H1 (cell line): ENCODE measurements around the gene CTSC. TPM values are rescaled to one million over a fixed set of nuclear protein-coding genes. Genes with fewer than 3 reads are reported as not detected.

Experiments
- CTCF ChIA-PET: fragments of 300-600 bp; sonication (Branson Sonifier 250); formaldehyde crosslinking; loops from one replicate; lab custom pipeline; 2021; ENCODE audit not compliant: partially characterized antibody; lab: Charles Lee
- POLR2A ChIA-PET: fragments of 300-600 bp; sonication (Branson Sonifier 250); formaldehyde crosslinking; loops from one replicate; lab custom pipeline; 2021; ENCODE audit warnings: inconsistent platforms; ENCODE audit not compliant: partially characterized antibody; lab: Charles Lee
- DNase-seq, 2 experiments: peaks; one replicate each; pipeline versions ENCODE4 v3.0.0 to v3.0.0-alpha.2; 2010 to 2022; ENCODE audit warnings: low spot score in 2 of 2, low read depth in 1 of 2, mixed read lengths in 1 of 2
- FAIRE-seq: peaks from 2 replicates; lab custom pipeline; 2011; peaks lifted over from hg19 to GRCh38; lab: Jason Lieb, UNC
- H2AFZ ChIP-seq: 2 replicates; pipeline ENCODE4 v1.8.1; 2012; ENCODE audit warnings: low read length, inconsistent platforms
- H2AK5ac ChIP-seq: 2 replicates; pipeline ENCODE4 v1.6.1; 2013; ENCODE audit warnings: low read depth, low read length
- H2BK120ac ChIP-seq: replicated peaks from 2 replicates; pipeline ENCODE3; 2013; ENCODE audit warnings: low read depth, low read length, inconsistent platforms
- H2BK12ac ChIP-seq: 2 replicates; pipeline ENCODE4 v1.6.1; 2013; ENCODE audit warnings: low read depth, low read length
- H2BK15ac ChIP-seq: 2 replicates; pipeline ENCODE4 v1.6.1; 2013; ENCODE audit warnings: low read length
- H2BK20ac ChIP-seq: 2 replicates; pipeline ENCODE4 v1.6.1; 2013; ENCODE audit warnings: low read length
- H2BK5ac ChIP-seq: 2 replicates; pipeline ENCODE4 v1.6.1; 2013; ENCODE audit warnings: low read depth, low read length
- H3K14ac ChIP-seq: 2 replicates; pipeline ENCODE4 v1.6.1; 2013; ENCODE audit warnings: inconsistent platforms; ENCODE audit not compliant: insufficient read length
- H3K18ac ChIP-seq: 2 replicates; pipeline ENCODE4 v1.6.1; 2013; ENCODE audit warnings: low read length; ENCODE audit errors: extremely low read depth
- H3K23ac ChIP-seq: 2 replicates; pipeline ENCODE4 v1.6.1; 2013; ENCODE audit warnings: inconsistent platforms; ENCODE audit not compliant: insufficient read length
- H3K23me2 ChIP-seq: 2 replicates; pipeline ENCODE4 v1.6.1; 2013; ENCODE audit warnings: low read depth, low read length
- H3K27ac ChIP-seq: 2 replicates; pipeline ENCODE4 v1.6.1; 2011; ENCODE audit warnings: low read depth, low read length, inconsistent platforms
- H3K27me3 ChIP-seq, 4 experiments: replicated peaks in 1 of 4; 1 replicate in 1 of 4; 2 replicates in 3 of 4; pipeline versions ENCODE4 v1.6.1 to v1.8.1; 2011 to 2013; ENCODE audit warnings: low read length in 3 of 4, mild to moderate bottlenecking in 3 of 4, inconsistent platforms in 2 of 4, mixed read lengths in 2 of 4, moderate library complexity in 1 of 4; ENCODE audit not compliant: control insufficient read depth in 3 of 4, insufficient read depth in 3 of 4; ENCODE audit errors: extremely low read depth in 1 of 4
- H3K36me3 ChIP-seq, 4 experiments: 2 replicates each; pipeline versions ENCODE4 v1.6.1 to v1.8.1; 2011 to 2013; ENCODE audit warnings: mild to moderate bottlenecking in 4 of 4, low read length in 3 of 4, moderate library complexity in 2 of 4, control low read depth in 1 of 4, inconsistent platforms in 1 of 4; ENCODE audit not compliant: insufficient read depth in 4 of 4, control insufficient read depth in 2 of 4
- H3K4ac ChIP-seq: replicated peaks from 2 replicates; pipeline ENCODE3; 2013; ENCODE audit warnings: low read length, low read depth, mixed read lengths, inconsistent platforms; ENCODE audit not compliant: insufficient read length
- H3K4me1 ChIP-seq, 4 experiments: replicated peaks in 1 of 4; 1 replicate in 1 of 4; 2 replicates in 3 of 4; pipeline versions ENCODE4 v1.6.1 to v1.8.1; 2011 to 2013; ENCODE audit warnings: low read length in 3 of 4, inconsistent platforms in 2 of 4, mixed read lengths in 1 of 4; ENCODE audit not compliant: insufficient read depth in 4 of 4, control insufficient read depth in 3 of 4
- H3K4me2 ChIP-seq, 2 experiments: 2 replicates each; pipeline versions ENCODE4 v1.6.1 to v1.8.1; 2011 to 2013; ENCODE audit warnings: low read depth in 2 of 2, low read length in 2 of 2, control low read depth in 1 of 2, inconsistent platforms in 1 of 2, mild to moderate bottlenecking in 1 of 2; ENCODE audit not compliant: insufficient read depth in 1 of 2
- H3K4me3 ChIP-seq, 4 experiments: fragments of 200-600, 300-600 bp in 1 of 4; sonication (generic), shearing (Covaris generic), sonication (Bioruptor Twin) in 1 of 4; 2 replicates each; pipeline versions ENCODE4 v1.5.1 to v1.8.1; 2011 to 2016; ENCODE audit warnings: low read length in 4 of 4, low read depth in 3 of 4, control low read depth in 2 of 4, inconsistent platforms in 2 of 4, mild to moderate bottlenecking in 2 of 4, mixed read lengths in 1 of 4, moderate library complexity in 1 of 4; ENCODE audit not compliant: insufficient read depth in 2 of 4; ENCODE audit errors: extremely low read depth in 1 of 4
- H3K56ac ChIP-seq: replicated peaks from 2 replicates; pipeline ENCODE3; 2013; ENCODE audit warnings: low read depth, mild to moderate bottlenecking, mixed read lengths, low read length, inconsistent platforms; ENCODE audit not compliant: insufficient read length
- H3K79me1 ChIP-seq: 2 replicates; pipeline ENCODE4 v1.6.1; 2013; ENCODE audit warnings: low read depth, low read length, control low read depth
- H3K79me2 ChIP-seq, 2 experiments: 2 replicates each; pipeline versions ENCODE4 v1.6.1 to v1.8.1; 2012 to 2013; ENCODE audit warnings: low read length in 2 of 2, mild to moderate bottlenecking in 2 of 2, inconsistent platforms in 1 of 2; ENCODE audit not compliant: insufficient read depth in 2 of 2, control insufficient read depth in 1 of 2
- H3K9ac ChIP-seq, 4 experiments: replicated peaks in 1 of 4; 1 replicate in 1 of 4; 2 replicates in 3 of 4; pipeline versions ENCODE4 v1.6.1 to v1.8.1; 2011 to 2013; ENCODE audit warnings: low read depth in 3 of 4, low read length in 3 of 4, control low read depth in 2 of 4, mild to moderate bottlenecking in 2 of 4, moderate library complexity in 2 of 4, inconsistent platforms in 1 of 4; ENCODE audit errors: extremely low read depth in 1 of 4
- H3K9me3 ChIP-seq, 2 experiments: 2 replicates each; pipeline versions ENCODE4 v1.6.1 to v1.8.1; 2012 to 2013; ENCODE audit warnings: mild to moderate bottlenecking in 2 of 2, moderate library complexity in 2 of 2, control low read depth in 1 of 2, inconsistent platforms in 1 of 2, low read depth in 1 of 2, low read length in 1 of 2, mixed read lengths in 1 of 2; ENCODE audit not compliant: insufficient read depth in 2 of 2
- H4K20me1 ChIP-seq, 2 experiments: replicated peaks in 1 of 2; 2 replicates each; pipeline versions ENCODE3 to v1.8.1; 2011 to 2013; ENCODE audit warnings: inconsistent platforms in 2 of 2, low read length in 2 of 2, mild to moderate bottlenecking in 1 of 2; ENCODE audit not compliant: insufficient read depth in 2 of 2, control insufficient read depth in 1 of 2
- H4K5ac ChIP-seq: 2 replicates; pipeline ENCODE4 v1.6.1; 2013; ENCODE audit warnings: low read length, low read depth, mixed read lengths, inconsistent platforms; ENCODE audit not compliant: insufficient read length
- H4K8ac ChIP-seq: 2 replicates; pipeline ENCODE4 v1.8.0; 2013; ENCODE audit warnings: mild to moderate bottlenecking, moderate library complexity, low read length, inconsistent platforms; ENCODE audit not compliant: insufficient read depth; ENCODE audit errors: extremely low read depth
- H4K91ac ChIP-seq: replicated peaks from 2 replicates; pipeline ENCODE3; 2013; ENCODE audit warnings: low read length, mixed read lengths, inconsistent platforms; ENCODE audit not compliant: insufficient read length
- WGBS, 2 experiments: shearing (Covaris generic) in 1 of 2; methylation state at CpG; one replicate each; pipeline versions ENCODE4 v1.1.6 to v1.1.7; 2013 to 2015; ENCODE audit warnings: low lambda C conversion rate in 2 of 2, mixed read lengths in 2 of 2, inconsistent platforms in 1 of 2, low coverage in 1 of 2, missing lambda C conversion rate in 1 of 2; ENCODE audit not compliant: insufficient replicate concordance in 2 of 2, insufficient coverage in 1 of 2, insufficient read length in 1 of 2; ENCODE audit errors: extremely low coverage in 1 of 2, missing lambda C conversion rate in 1 of 2; 5-methylcytosine and 5-hydroxymethylcytosine counted together
- polyA plus RNA-seq, 7 experiments: library from polyadenylated mRNA; depleted of rRNA in 3 of 7; stranded (reverse) in 5 of 7; unstranded in 2 of 7; fragments of >200 nt in 5 of 7; fragments of 200-250 nt in 2 of 7; gene quantifications; 1 replicate in 5 of 7; 2 replicates in 1 of 7; 4 replicates in 1 of 7; pipeline versions ENCODE4 v1.2.1 to v1.2.3, GENCODE V29; 2011 to 2013; ENCODE audit warnings: missing spikeins in 2 of 7, mixed read lengths in 2 of 7
- total RNA-seq: library from RNA; stranded (reverse); fragmentation: NEBNext Ultra II Directional; extraction: Animal tissue kit (Norgen Biotek cat#: 25700); gene quantifications from 2 replicates; pipeline ENCODE4 v1.2.1, GENCODE V29; 2021
- TF ChIP-seq, protein P1 (sequence below): IDR thresholded peaks from 2 replicates; pipeline ENCODE4 v1.6.1; 2011; ENCODE audit warnings: low read depth, mild to moderate bottlenecking, low read length; ENCODE audit not compliant: insufficient read depth

The CTSC gene
- total and polyA plus RNA-seq, 2 of the 8 experiments (the other 6 are each of a cell fraction or from before 2014, with no cell fraction given), result 347 to 369 TPM

GRCh38 chr11:88315981-88316441 is 21.5 kb downstream of the CTSC start:
- TF ChIP-seq, protein P1, sequence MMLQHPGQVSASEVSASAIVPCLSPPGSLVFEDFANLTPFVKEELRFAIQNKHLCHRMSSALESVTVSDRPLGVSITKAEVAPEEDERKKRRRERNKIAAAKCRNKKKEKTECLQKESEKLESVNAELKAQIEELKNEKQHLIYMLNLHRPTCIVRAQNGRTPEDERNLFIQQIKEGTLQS, result no peak
- H4K91ac ChIP-seq, result no peak overlapping the region
- H3K56ac ChIP-seq, result no peak overlapping the region
- 0 out of 2 replicates have a peak, but pooled peaks cover 3% of the 10 kb centered on the region for H3K79me1 ChIP-seq
- H3K4ac ChIP-seq, result no peak overlapping the region
- no peak overlapping the region for H2BK12ac ChIP-seq
- no peak for DNase-seq
- H3K14ac ChIP-seq, result no peak overlapping the region
- H4K20me1 ChIP-seq, result peaks cover 0 to 3% of the 10 kb centered on the region in 2 experiments
- peaks cover 0 to 90% of the 10 kb centered on the region in 2 experiments; a peak in 3 of 4 replicates for H3K79me2 ChIP-seq
- WGBS, 2 experiments, result 69% methylated on average over 5 of the region's 5 CpGs; no CpG with 5 or more reads in 1 of the 2 experiments
- H3K27me3 ChIP-seq, result no peaks in the 10 kb centered on the region
- H3K4me1 ChIP-seq, result peaks cover 0 to 16% (median 3%) of the 10 kb centered on the region in 4 experiments; a peak in 5 of 7 replicates
- H4K8ac ChIP-seq, result no peak overlapping the region
- H3K9ac ChIP-seq, result no peak overlapping the region
- no peak overlapping the region for H2BK120ac ChIP-seq
- peak overlapping the region; percentile 4; the same call in 1 of the 2 replicates for H3K18ac ChIP-seq
- POLR2A ChIA-PET, result interaction anchor here (0.6 to 13.8 kb wide), 5 partner anchors 8 to 224 kb away, joined by 3 to 129 read pairs (median 18); partner anchors contain the start of gene CTSC
- H3K4me3 ChIP-seq, result no peak overlapping the region
- no peak overlapping the region for H3K4me2 ChIP-seq
- no peaks in the 10 kb centered on the region for H3K9me3 ChIP-seq
- no peaks in the 10 kb centered on the region for H3K23me2 ChIP-seq
- CTCF ChIA-PET, result no interaction called here
- no peak overlapping the region for H2BK15ac ChIP-seq
- H2BK5ac ChIP-seq, result no peak overlapping the region
- no peak overlapping the region for H3K27ac ChIP-seq
- FAIRE-seq, result no peak
- no peak overlapping the region for H2BK20ac ChIP-seq
- H2AFZ ChIP-seq, result no peak overlapping the region
- no peak overlapping the region for H2AK5ac ChIP-seq
- peaks cover 4 to 53% (median 18%) of the 10 kb centered on the region in 4 experiments; a peak in 7 of 8 replicates for H3K36me3 ChIP-seq
- H3K23ac ChIP-seq, result no peak overlapping the region
- no peak overlapping the region for H4K5ac ChIP-seq
